Mesodermal cell (in vitro differentiated cells): ENCODE data around the gene GLT8D1.

ENCODE experiments used
- H3K27ac ChIP-seq: 2 replicates; pipeline ENCODE4 v1.7.0; 2013; ENCODE audit warnings: mild to moderate bottlenecking, low read depth, low read length, moderate library complexity; ENCODE audit not compliant: severe bottlenecking
- H3K36me3 ChIP-seq: 2 replicates; pipeline ENCODE4 v1.7.1; 2013; ENCODE audit warnings: mild to moderate bottlenecking, low read length, moderate library complexity; ENCODE audit not compliant: control insufficient read depth, insufficient read depth
- H3K4me1 ChIP-seq: one replicate; pipeline ENCODE4 v1.7.1; 2013; ENCODE audit warnings: mild to moderate bottlenecking, low read length; ENCODE audit not compliant: insufficient read depth, control insufficient read depth, poor library complexity, severe bottlenecking
- H3K4me3 ChIP-seq: 2 replicates; pipeline ENCODE4 v1.7.0; 2013; ENCODE audit warnings: low read length, control low read depth, mild to moderate bottlenecking; ENCODE audit not compliant: insufficient read depth, poor library complexity, severe bottlenecking; ENCODE audit errors: extremely low read depth
- H3K9me3 ChIP-seq: 2 replicates; pipeline ENCODE4 v1.7.1; 2013; ENCODE audit warnings: mild to moderate bottlenecking, low read length, moderate library complexity; ENCODE audit not compliant: control insufficient read depth
- WGBS, 2 experiments: methylation state at CpG; one replicate each; pipeline ENCODE4 v1.1.5; 2013; ENCODE audit warnings: missing lambda C conversion rate in 2 of 2; ENCODE audit not compliant: insufficient coverage in 2 of 2; 5-methylcytosine and 5-hydroxymethylcytosine counted together

The GLT8D1 gene

DNA sequence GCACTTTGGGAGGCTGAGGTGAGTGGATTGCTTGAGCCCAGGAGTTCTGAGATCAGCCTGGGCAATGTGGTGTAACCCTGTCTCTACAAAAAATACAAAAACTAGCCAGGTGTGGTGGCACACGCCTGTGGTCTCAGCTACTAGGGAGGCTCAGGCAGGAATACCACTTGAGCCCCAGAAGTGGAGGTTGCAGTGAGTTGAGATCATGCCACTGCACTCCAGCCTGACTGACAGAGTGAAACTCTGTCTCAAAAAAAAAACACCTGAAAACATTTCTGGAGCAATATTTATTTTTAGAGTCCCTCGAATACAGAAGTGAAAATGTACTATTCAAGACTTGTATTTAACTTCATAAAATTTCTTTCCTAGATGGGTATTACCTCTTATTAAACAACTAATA lies 4.9 kb upstream of the GLT8D1 start:
- WGBS, 2 experiments = 80 to 88% methylated on average over 1 of the region's 2 CpGs
- H3K27ac ChIP-seq = no peak overlapping the region
- peaks cover 45% of the 10 kb centered on the region for H3K36me3 ChIP-seq
- H3K4me1 ChIP-seq = no peaks in the 10 kb centered on the region
- H3K4me3 ChIP-seq = no peak overlapping the region
- H3K9me3 ChIP-seq = no peaks in the 10 kb centered on the region

DNA sequence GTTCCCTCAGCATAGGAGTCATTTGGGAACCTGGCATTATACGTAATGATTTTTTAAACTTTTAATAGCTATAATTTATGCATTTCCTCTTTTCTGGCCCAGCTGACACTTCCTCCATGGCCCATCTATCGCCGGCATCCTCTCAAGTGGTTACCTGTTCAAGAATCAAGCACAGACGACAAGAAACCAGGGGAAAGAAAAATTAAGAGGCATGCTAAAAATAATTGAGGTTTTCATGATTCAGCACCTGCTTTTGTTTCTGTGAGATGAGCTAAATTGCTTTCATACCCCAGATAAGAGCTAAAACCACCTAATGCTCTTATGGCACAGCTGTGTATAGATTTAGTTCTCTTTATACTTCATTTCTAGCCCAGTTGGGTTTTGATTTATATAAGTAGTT lies 2.0 kb upstream of the GLT8D1 start:
- H3K9me3 ChIP-seq = no peaks in the 10 kb centered on the region
- H3K27ac ChIP-seq = no peak overlapping the region
- H3K4me1 ChIP-seq = no peaks in the 10 kb centered on the region
- H3K4me3 ChIP-seq = peak overlapping the region; percentile 91
- WGBS, 2 experiments = 100% methylated on average over 3 of the region's 4 CpGs; no CpG with 5 or more reads in 1 of the 2 experiments
- peaks cover 43% of the 10 kb centered on the region for H3K36me3 ChIP-seq

DNA sequence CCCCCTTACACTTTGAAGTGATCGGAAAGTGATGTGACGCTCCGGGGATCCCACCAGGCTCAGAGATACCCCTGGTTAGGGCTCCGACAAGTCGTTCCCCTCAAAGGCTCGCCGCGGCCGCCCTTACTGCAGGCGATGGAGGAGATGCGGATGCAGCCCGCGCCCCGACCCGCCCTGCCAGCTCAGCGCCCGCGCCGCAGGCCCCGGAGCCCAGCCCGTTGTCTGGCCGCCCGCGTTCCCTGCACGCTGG lies 228 bp downstream of the GLT8D1 start:
- Histone ChIP-seq H3K4me1 (no peaks in the 10 kb centered on the region), H3K27ac (peak overlapping the region; percentile 93), H3K4me3 (peak overlapping the region; percentile 91), H3K36me3 (peaks cover 42% of the 10 kb centered on the region), H3K9me3 (no peaks in the 10 kb centered on the region)
- WGBS, 2 experiments = 0% methylated on average over 20 to 24 of the region's 25 CpGs

DNA sequence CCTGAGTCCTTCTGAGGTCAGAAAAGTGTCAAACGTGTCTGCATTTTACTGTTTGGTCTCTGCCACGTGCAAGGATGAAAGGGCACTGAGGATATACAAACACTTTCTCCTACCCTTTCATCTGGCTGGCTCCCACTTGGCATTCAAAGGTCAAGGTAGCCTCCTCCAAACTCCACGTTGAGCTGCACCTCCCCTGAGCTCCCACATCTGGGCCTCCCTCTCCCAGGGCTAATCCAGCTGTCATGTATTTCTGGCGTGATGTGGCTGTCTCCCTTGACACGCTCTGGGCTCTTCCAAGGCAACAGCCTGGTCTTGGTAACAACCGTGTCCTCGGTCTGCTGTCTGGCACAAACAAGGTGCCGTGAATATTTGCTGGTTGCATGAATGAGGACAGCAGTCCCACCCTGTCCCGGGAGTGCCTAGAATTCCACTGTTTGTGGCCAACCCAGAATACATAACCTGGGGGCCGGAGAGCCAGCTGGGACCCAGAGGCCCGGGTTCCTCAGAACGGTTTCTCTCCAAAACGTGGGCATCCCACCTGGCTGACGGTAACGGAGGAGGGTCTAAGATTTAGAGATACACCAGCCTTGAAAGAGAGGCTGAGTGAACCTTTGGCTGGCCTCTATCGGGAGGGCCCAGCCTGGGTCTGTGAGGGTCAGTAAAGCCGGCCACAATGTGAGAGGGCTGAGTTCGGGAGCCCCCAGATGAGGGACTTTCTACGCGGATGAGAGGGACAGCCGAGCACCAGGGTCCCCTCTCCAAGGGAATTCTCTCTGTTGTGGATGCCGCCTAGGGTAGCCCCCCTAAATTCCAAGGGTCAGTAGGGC lies 767 bp downstream of the GLT8D1 start:
- peak overlapping the region; percentile 93 for H3K27ac ChIP-seq
- no peaks in the 10 kb centered on the region for H3K4me1 ChIP-seq
- peak overlapping the region; percentile 91 for H3K4me3 ChIP-seq
- peaks cover 39% of the 10 kb centered on the region for H3K36me3 ChIP-seq
- no peaks in the 10 kb centered on the region for H3K9me3 ChIP-seq
- WGBS, 2 experiments = 4 to 9% methylated on average over 20 to 21 of the region's 22 CpGs

DNA sequence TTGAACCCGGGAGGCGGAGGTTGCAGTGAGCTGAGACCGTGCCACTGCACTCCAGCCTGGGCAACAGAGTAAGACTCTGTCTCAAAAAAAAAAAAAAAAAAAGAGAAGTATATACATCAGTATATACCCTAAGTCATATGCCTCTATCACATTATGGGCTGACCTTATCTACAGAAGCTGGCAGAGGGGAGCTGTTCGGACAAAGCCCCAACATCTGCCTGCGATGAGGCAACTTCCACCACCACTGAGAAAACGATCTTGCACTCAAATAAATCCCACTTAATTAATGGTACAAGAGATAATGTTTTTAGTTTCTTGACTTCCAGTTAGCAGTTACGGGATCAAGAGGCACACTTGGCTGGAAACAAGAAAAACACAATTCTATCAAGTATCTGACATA lies 2.2 kb downstream of the GLT8D1 start:
- H3K4me1 ChIP-seq = no peaks in the 10 kb centered on the region
- peaks cover 34% of the 10 kb centered on the region for H3K36me3 ChIP-seq
- H3K27ac ChIP-seq = no peak overlapping the region
- H3K9me3 ChIP-seq = no peaks in the 10 kb centered on the region
- 88 to 100% methylated on average over 1 to 2 of the region's 7 CpGs for WGBS, 2 experiments
- no peak overlapping the region for H3K4me3 ChIP-seq

DNA sequence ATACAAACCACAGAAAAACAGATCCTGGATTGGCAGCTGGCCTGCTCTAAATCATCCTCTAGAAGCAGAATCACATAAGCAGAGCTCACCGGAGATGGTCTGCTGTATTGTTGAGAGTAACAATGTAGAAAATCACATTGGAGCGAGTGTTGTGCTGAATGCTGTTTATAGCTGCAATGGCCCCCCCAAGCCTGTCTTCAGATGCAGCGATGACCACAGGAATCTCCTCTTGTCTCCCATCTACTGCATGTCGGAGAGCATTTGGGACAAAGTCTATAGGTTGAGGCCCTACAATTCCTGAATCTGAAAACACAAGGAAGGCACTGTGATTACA lies 8.0 kb downstream of the GLT8D1 start:
- 100% methylated on average over 1 to 2 of the region's 4 CpGs for WGBS, 2 experiments
- Histone ChIP-seq H3K36me3 (peaks cover 73% of the 10 kb centered on the region), H3K27ac (peak overlapping the region; percentile 49)

DNA sequence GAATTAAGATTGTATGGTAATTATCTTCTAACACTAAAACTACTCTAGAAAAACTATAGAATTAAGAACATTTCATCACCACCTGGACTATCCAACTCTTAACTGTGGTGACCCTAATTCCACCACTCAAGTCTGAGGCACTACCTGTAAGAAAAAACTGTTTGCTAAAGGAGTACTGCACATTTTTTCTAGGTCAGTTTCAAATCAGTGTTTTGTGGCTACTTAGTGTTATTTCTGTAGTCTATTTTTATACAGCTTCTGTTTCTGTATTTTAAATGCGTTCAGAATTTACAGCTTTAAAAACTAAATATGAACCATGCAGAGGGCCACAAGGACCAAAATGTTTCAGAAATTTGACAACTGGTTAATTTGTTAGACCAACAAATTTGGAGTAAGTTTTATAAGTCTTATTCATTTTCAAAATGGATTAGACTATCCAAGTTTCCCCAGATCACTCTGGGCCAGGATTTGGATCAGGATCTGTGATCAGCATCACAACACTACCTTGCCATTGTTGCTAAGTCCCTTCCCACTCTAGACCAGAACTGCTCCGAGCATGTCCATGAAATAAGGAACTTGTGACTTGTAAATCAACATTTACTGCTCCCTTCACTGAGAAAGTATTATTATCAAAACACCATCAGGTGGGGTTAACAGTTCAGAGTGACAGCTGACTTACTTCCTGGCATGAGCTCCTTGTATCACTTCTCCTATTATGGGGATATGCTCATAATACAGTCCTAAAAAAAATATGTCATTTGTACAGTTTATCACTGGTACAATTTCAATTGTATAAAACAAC lies 8.6 kb downstream of the GLT8D1 start:
- no peak overlapping the region for H3K4me3 ChIP-seq
- peaks cover 76% of the 10 kb centered on the region for H3K36me3 ChIP-seq
- H3K4me1 ChIP-seq = no peaks in the 10 kb centered on the region
- H3K27ac ChIP-seq = peak overlapping the region; percentile 49
- no peaks in the 10 kb centered on the region for H3K9me3 ChIP-seq
- WGBS, 2 experiments = 100% methylated on average over 1 of the region's 2 CpGs; no CpG with 5 or more reads in 1 of the 2 experiments

More for the DNA sequence above, 8.0 kb downstream of the GLT8D1 start:
- H3K4me1 ChIP-seq = no peaks in the 10 kb centered on the region
- H3K4me3 ChIP-seq = no peak overlapping the region
- H3K9me3 ChIP-seq = no peaks in the 10 kb centered on the region

DNA sequence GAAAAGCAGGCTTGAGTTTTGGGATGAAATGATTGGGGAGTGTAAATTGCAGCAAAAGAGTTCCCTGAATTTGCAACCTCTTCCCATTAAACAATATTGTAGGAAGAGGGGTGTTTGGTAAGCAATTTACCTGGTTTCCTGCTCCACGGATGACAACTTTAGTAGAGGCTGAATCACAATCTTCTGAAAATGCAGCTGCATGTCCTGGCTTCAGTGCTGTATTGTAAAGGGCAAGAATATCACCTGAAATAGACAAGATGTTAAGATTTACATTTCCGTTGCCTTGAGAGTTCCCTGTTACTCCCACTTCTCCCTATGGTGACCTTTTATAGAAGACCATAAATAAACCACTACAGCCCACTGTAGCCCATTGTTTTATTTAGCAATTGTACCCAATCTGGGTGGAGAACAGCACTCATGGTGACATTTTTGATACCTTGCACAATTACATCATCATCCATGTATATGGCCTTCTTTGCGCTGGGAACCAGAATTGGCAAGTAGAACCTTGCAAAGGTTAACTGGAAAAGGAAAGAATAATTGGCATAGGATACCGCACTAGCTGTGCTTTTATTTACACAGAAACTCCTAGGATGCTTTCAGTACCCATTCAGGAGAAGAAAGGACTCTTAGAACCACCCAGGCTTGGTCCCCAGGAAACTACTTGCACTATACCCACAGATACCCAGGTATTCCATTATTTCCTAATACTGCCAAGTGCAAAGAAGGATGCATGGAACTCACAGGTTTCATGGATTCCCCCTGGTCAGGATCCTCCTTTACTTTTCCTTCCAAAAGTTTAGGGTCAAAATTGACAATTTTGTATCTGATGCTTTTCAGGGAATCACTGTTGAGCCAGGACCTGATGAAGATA lies 9.6 kb downstream of the GLT8D1 start:
- H3K4me3 ChIP-seq = no peak overlapping the region
- peak overlapping the region; percentile 6 for H3K27ac ChIP-seq
- H3K9me3 ChIP-seq = no peaks in the 10 kb centered on the region
- 86 to 90% methylated on average over 2 of the region's 4 CpGs for WGBS, 2 experiments
- H3K36me3 ChIP-seq = peaks cover 82% of the 10 kb centered on the region
- H3K4me1 ChIP-seq = no peaks in the 10 kb centered on the region

DNA sequence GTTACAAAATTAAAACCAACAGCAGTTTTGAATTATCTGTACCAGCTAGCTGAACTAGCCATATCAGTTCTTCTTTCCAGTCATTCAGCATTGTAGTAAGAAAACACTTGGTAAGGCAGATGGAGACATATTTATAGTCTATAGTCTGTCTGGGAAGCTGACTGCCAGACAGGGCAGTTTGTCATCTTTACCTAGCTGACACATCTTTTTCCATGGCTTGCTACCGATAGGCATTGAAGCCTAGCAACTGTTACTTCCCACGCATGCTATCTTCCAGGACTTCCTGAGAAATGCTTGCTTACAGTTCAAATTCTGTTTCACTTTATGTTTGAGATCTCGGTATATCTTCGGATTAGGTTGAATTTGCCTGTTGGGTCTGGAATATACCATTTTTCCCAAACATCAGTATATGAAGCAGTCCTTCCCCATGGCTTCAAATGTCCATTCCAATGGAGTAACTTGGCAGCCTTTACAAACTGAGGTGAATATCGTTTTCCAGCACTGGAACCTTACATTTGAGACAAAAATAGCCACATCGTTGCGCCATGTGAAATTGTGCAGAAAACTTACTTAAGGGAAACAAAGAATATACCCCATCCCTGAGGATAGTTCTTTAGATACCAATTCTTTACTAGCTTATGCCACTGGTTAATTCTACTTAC lies 10.9 kb downstream of the GLT8D1 start:
- no peak overlapping the region for H3K27ac ChIP-seq
- H3K36me3 ChIP-seq = peaks cover 91% of the 10 kb centered on the region
- 95 to 98% methylated on average over 4 to 5 of the region's 7 CpGs for WGBS, 2 experiments
- H3K9me3 ChIP-seq = no peaks in the 10 kb centered on the region
- no peak overlapping the region for H3K4me3 ChIP-seq
- no peaks in the 10 kb centered on the region for H3K4me1 ChIP-seq

DNA sequence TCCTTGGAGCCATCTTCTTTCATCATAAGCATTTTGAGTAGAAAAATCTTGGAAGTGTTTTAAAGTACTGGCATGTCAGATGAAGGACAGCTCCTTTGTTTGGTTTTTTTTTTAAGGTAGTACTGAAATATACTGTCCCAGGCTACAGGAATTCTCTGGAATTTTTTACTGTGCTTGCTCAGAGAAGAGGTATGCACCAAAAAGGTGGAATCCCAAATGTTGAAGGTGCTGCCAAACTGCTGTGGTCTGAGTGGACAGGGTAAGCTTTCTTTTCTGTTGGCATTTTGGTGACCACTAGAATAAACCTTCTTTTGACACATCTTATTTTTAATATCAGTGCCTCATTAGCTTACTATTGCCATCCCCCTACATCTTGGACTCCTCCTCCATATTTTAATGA lies 12.5 kb downstream of the GLT8D1 start:
- Histone ChIP-seq H3K27ac (peak overlapping the region; percentile 26), H3K4me3 (no peak overlapping the region), H3K4me1 (no peaks in the 10 kb centered on the region), H3K9me3 (no peaks in the 10 kb centered on the region), H3K36me3 (peaks cover 98% of the 10 kb centered on the region)
